GM23248 (cell line): ENCODE measurements around the gene STXBP6.

Source experiments
- EZH2 ChIP-seq: fragments of 200-600 bp; sonication (generic); IDR thresholded peaks from 2 replicates; pipeline ENCODE4 v1.6.1; 2018; ENCODE audit warnings: antibody characterized with exemption, mild to moderate bottlenecking; ENCODE audit not compliant: insufficient read depth, poor library complexity, severe bottlenecking
- EZH2phosphoT487 ChIP-seq: fragments of 200-600 bp; sonication (generic); IDR thresholded peaks from 2 replicates; pipeline ENCODE4 v1.6.1; 2018; ENCODE audit warnings: antibody characterized with exemption, moderate library complexity, mild to moderate bottlenecking, low read depth; ENCODE audit not compliant: insufficient read depth

DNA sequence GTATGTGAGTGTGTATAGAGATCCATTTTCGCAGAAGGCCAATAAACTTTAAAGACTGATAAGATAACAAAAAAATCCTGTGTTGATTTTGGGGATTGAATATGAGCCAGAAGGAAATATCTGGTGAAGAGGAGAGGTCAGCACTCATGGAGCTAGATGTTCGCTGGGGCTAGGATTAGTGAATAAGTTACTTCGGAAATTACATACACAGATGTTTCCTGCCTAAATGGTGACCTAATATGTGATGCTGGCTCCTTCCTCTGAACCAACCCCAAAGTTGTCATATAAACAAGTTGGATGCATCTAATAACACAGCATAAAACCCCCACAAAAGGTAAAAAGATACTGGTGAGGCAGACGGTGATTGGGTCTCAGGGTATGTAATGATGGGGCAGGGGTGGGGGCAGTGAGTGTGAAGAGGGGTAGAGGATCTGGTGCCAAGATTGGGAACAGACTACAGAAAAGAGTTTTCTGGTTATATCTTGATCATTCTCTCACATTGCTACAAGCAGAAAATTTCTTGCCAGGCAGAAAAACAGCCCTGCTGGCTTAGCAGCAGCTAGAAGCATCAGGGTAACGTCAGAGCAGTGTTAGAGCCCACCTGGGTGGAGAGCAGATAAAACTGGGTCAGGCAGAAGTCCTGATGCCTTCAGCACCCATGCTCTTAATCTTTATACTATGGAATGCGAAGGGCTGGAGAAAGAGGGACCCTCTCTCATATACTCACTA lies 275.6 kb downstream of the STXBP6 start:
- no peak for TF ChIP-seq EZH2
- TF ChIP-seq EZH2phosphoT487 = no peak
